ENCODE results near the gene NPHP4. TPM values are rescaled to one million over a fixed set of nuclear protein-coding genes. Genes with fewer than 3 reads are reported as not detected.

Gene NPHP4
- polyA plus RNA-seq, 3 donors: 0.39 to 13.7 (median 1.2) TPM

GRCh38 chr1:5920201-5920600 lies 72.0 kb downstream of the NPHP4 start:
- H3K27ac ChIP-seq (ENCODE audit: low read depth in 1 of 2, low read length in 2 of 2): no peak overlapping the region
- 91% methylated on average over 8 of the region's 17 CpGs for WGBS (ENCODE audit: insufficient coverage)
- no peak overlapping the region for H3K4me2 ChIP-seq (replicated peaks; ENCODE audit: extremely low read depth, low read length, poor library complexity, severe bottlenecking)
- Mint-ChIP-seq H3K27ac (no peak overlapping the region), H3K4me3 (no peak overlapping the region), H3K4me1 (no peaks in the 10 kb centered on the region), H3K36me3 (peaks cover 8% of the 10 kb centered on the region in 2 donors), H3K27me3 (ENCODE audit: low read depth in 3 of 3) (peaks cover 0 to 2% (median 0%) of the 10 kb centered on the region in 3 donors), H3K9me3 (no peaks in the 10 kb centered on the region)
- intact Hi-C loops (cut with micrococcal nuclease): no loop called here
- no peaks in the 10 kb centered on the region for H3K9me3 ChIP-seq (replicated peaks in 1 of 2; ENCODE audit: control insufficient read depth in 1 of 2, insufficient read depth in 1 of 2, low read length in 2 of 2)
- no peaks in the 10 kb centered on the region for H3K36me3 ChIP-seq (replicated peaks in 1 of 2; ENCODE audit: control insufficient read depth in 1 of 2, insufficient read depth in 2 of 2, low read length in 2 of 2)
- no peak for DNase-seq
- H3K4me3 ChIP-seq (replicated peaks in 1 of 3; ENCODE audit: low read depth in 2 of 3, low read length in 3 of 3): no peak overlapping the region
- H4K20me1 ChIP-seq (ENCODE audit: insufficient read depth, low read length): no peaks in the 10 kb centered on the region
- no peak for TF ChIP-seq CTCF (IDR thresholded peaks at IDR 0.05)
- H3K4me1 ChIP-seq (ENCODE audit: control insufficient read depth in 1 of 2, insufficient read depth in 2 of 2, low read length in 2 of 2): no peaks in the 10 kb centered on the region
- no peak overlapping the region for H3K9ac ChIP-seq (ENCODE audit: insufficient read depth, low read length, poor library complexity, severe bottlenecking)
- no peaks in the 10 kb centered on the region for H3K79me2 ChIP-seq (ENCODE audit: insufficient read depth, low read length)
- no peak overlapping the region for H2AFZ ChIP-seq (ENCODE audit: insufficient read depth, low read depth, low read length, poor library complexity, severe bottlenecking)
- no peaks in the 10 kb centered on the region for H3K27me3 ChIP-seq (ENCODE audit: control insufficient read depth in 2 of 2, insufficient read depth in 2 of 2, low read length in 2 of 2)

- H3K9me3 Mint-ChIP-seq: no peaks in the 10 kb centered on the region
- no peak for DNase-seq
- Histone ChIP-seq H3K9me3 (replicated peaks in 1 of 2; ENCODE audit: control insufficient read depth in 1 of 2, insufficient read depth in 1 of 2, low read length in 2 of 2) (no peaks in the 10 kb centered on the region), H3K9ac (ENCODE audit: insufficient read depth, low read length, poor library complexity, severe bottlenecking) (no peak overlapping the region), H3K27me3 (ENCODE audit: control insufficient read depth in 2 of 2, insufficient read depth in 2 of 2, low read length in 2 of 2) (no peaks in the 10 kb centered on the region), H3K27ac (ENCODE audit: low read depth in 1 of 2, low read length in 2 of 2) (no peak overlapping the region), H3K4me2 (replicated peaks; ENCODE audit: extremely low read depth, low read length, poor library complexity, severe bottlenecking) (no peak overlapping the region), H3K4me1 (ENCODE audit: control insufficient read depth in 1 of 2, insufficient read depth in 2 of 2, low read length in 2 of 2) (no peaks in the 10 kb centered on the region), H3K36me3 (replicated peaks in 1 of 2; ENCODE audit: control insufficient read depth in 1 of 2, insufficient read depth in 2 of 2, low read length in 2 of 2) (no peaks in the 10 kb centered on the region), H2AFZ (ENCODE audit: insufficient read depth, low read depth, low read length, poor library complexity, severe bottlenecking) (no peak overlapping the region), H3K79me2 (ENCODE audit: insufficient read depth, low read length) (no peaks in the 10 kb centered on the region), H3K4me3 (replicated peaks in 1 of 3; ENCODE audit: low read depth in 2 of 3, low read length in 3 of 3) (no peak overlapping the region), H4K20me1 (ENCODE audit: insufficient read depth, low read length) (no peaks in the 10 kb centered on the region)
- H3K27me3 Mint-ChIP-seq (ENCODE audit: low read depth in 3 of 3): peaks cover 0 to 2% (median 0%) of the 10 kb centered on the region in 3 donors
- intact Hi-C loops (cut with micrococcal nuclease): no loop called here
- H3K36me3 Mint-ChIP-seq: peaks cover 8 to 9% of the 10 kb centered on the region in 2 donors
- no peak overlapping the region for H3K27ac Mint-ChIP-seq
- WGBS (ENCODE audit: insufficient coverage): no CpG with 5 or more reads among the region's 2 CpGs
- no peak for TF ChIP-seq CTCF (IDR thresholded peaks at IDR 0.05)
- H3K4me1 Mint-ChIP-seq: no peaks in the 10 kb centered on the region
- no peak overlapping the region for H3K4me3 Mint-ChIP-seq
Observed at GRCh38 chr1:5918275-5918649, 74.0 kb downstream of the NPHP4 start.
